ELF-1 (cell line): ENCODE data around the gene NKD2.

Experiments
- DNase-seq: peaks from one replicate; pipeline ENCODE4 v3.0.0-alpha.2; 2016; ENCODE audit warnings: low read depth, low spot score

NKD2 gene

DNA sequence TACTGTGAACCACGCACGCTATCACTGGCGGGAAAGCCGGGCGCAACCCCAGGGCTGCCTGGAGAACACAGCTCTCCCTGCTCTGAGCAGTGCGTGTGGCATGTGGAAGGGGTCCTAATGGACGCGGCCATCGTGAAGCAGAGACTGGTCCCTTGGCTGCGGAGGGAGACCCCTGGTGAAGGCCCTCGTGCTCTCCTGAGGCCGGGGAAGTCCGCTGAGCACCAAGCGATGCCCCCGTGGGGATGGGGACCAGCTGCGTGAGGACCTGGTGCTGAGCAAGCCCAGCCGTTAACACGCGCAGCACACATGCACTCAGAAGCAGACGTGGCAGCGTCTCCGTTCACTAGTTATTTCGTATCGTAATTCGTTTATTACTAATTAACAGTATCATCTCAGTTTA, 78.8 kb downstream of the NKD2 start:
- DNase-seq: no peak

GRCh38 chr5:1088031-1088430, 79.4 kb downstream of the NKD2 start:
- no peak for DNase-seq
